MM.1S (cell line): ENCODE measurements around the gene VTN.

Experiments used
- DNase-seq: peaks from one replicate; pipeline ENCODE4 v3.0.0-alpha.2; 2015
- H2AFZ ChIP-seq: fragments of 300-600 bp; sonication (generic); 2 replicates; pipeline ENCODE4 v1.6.0; 2016; ENCODE audit warnings: antibody characterized with exemption, low read length
- H3F3A ChIP-seq: fragments of 300-600 bp; sonication (generic); 2 replicates; pipeline ENCODE4 v1.6.1; 2016; ENCODE audit warnings: mild to moderate bottlenecking, antibody characterized with exemption, low read length, moderate library complexity, mixed read lengths; ENCODE audit not compliant: insufficient read depth
- H3K27ac ChIP-seq: fragments of 300-600 bp; sonication (generic); 2 replicates; pipeline ENCODE4 v1.5.1; 2016; ENCODE audit warnings: mild to moderate bottlenecking, low read length
- H3K27me3 ChIP-seq: fragments of 300-600 bp; sonication (generic); replicated peaks from 2 replicates; pipeline ENCODE4 v1.6.0; 2016; ENCODE audit warnings: low read length; ENCODE audit not compliant: insufficient read depth
- H3K36me3 ChIP-seq: fragments of 300-600 bp; sonication (generic); replicated peaks from 2 replicates; pipeline ENCODE4 v1.6.1; 2016; ENCODE audit warnings: mild to moderate bottlenecking, low read length, mixed read lengths; ENCODE audit not compliant: insufficient read depth
- H3K4me1 ChIP-seq: fragments of 300-600 bp; sonication (generic); 2 replicates; pipeline ENCODE4 v1.6.1; 2016; ENCODE audit warnings: low read length, mixed read lengths
- H3K4me2 ChIP-seq: fragments of 300-600 bp; sonication (generic); 2 replicates; pipeline ENCODE4 v1.6.0; 2016; ENCODE audit warnings: low read depth, low read length
- H3K4me3 ChIP-seq: fragments of 300-600 bp; sonication (generic); 2 replicates; pipeline ENCODE4 v1.5.1; 2016; ENCODE audit warnings: low read length, mixed read lengths
- H3K79me2 ChIP-seq: fragments of 300-600 bp; sonication (generic); 2 replicates; pipeline ENCODE4 v1.6.1; 2016; ENCODE audit warnings: mixed run types, low read length, mixed read lengths
- H3K9ac ChIP-seq: fragments of 300-600 bp; sonication (generic); 2 replicates; pipeline ENCODE4 v1.6.1; 2016; ENCODE audit warnings: low read length, mixed read lengths
- H3K9me2 ChIP-seq: fragments of 300-600 bp; sonication (generic); replicated peaks from 2 replicates; pipeline ENCODE4 v1.6.1; 2016; ENCODE audit warnings: mild to moderate bottlenecking, low read length, mixed read lengths; ENCODE audit not compliant: insufficient read depth
- H3K9me3 ChIP-seq: fragments of 300-600 bp; sonication (generic); replicated peaks from 2 replicates; pipeline ENCODE4 v1.6.1; 2016; ENCODE audit warnings: mild to moderate bottlenecking, low read length, mixed read lengths; ENCODE audit not compliant: insufficient read depth
- H4K20me1 ChIP-seq: fragments of 300-600 bp; sonication (generic); 2 replicates; pipeline ENCODE4 v1.6.1; 2016; ENCODE audit warnings: mild to moderate bottlenecking, low read length, moderate library complexity, mixed read lengths; ENCODE audit not compliant: insufficient read depth
- CTCF ChIP-seq: fragments of 300-600 bp; sonication (generic); IDR thresholded peaks from 2 replicates; pipeline ENCODE4 v1.5.1; 2016; ENCODE audit warnings: antibody characterized with exemption, low read length, mixed read lengths
- EZH2 ChIP-seq: fragments of 300-600 bp; sonication (generic); optimal IDR thresholded peaks from 2 replicates; pipeline ENCODE3; 2017; ENCODE audit warnings: low read depth, mild to moderate bottlenecking, antibody characterized with exemption, low read length, mixed read lengths
- EZH2phosphoT487 ChIP-seq: fragments of 300-600 bp; sonication (generic); IDR thresholded peaks from 2 replicates; pipeline ENCODE4 v1.6.1; 2018; ENCODE audit warnings: antibody characterized with exemption, low read length

The VTN gene

DNA sequence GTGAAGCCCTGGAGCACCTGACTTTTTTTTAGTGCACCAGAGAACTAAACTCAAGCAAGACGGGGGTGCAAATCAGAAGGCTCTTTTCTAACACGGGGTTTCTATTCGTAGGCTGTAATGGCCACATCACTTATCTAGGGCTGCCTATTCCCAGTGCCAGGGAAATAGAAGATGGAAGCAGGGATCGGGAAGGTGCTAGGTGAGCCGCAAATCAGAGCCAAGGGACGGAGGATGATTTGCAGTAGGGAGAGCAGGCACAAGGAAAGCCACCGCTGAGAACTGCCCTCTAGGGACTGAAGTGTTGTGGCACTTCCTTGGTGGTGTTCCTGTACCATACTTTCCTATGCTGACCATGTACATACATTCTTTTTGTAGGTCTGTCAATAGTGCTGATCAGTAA lies 43.7 kb upstream of the VTN start:
- H3K9ac ChIP-seq: no peak overlapping the region
- no peak for TF ChIP-seq EZH2phosphoT487

DNA sequence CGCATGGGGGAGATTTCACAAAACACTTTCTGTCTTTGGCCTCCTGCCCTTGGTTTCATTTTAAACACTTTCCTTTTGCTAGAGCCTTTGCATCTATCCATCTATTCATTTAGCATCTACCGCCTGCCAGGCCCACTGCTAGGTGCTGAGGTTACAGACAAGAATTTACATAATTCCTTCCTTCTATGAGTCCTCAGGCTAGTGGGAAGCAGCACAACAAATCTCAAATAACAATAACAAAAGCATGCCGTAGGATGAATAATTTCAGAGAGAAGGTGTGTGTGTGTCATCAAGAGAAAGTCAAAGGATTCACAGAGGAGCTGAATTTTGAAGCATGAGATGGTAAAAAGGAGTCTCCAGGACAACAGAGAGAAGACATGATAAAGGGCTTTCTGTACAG lies 42.0 kb upstream of the VTN start:
- Histone ChIP-seq H3K79me2 (no peaks in the 10 kb centered on the region), H3K36me3 (no peaks in the 10 kb centered on the region), H3K4me1 (no peaks in the 10 kb centered on the region), H3K9ac (no peak overlapping the region), H3K4me3 (no peak overlapping the region), H4K20me1 (no peaks in the 10 kb centered on the region), H3K9me2 (no peaks in the 10 kb centered on the region), H3K9me3 (no peaks in the 10 kb centered on the region), H3F3A (no peaks in the 10 kb centered on the region), H2AFZ (no peak overlapping the region), H3K4me2 (no peak overlapping the region), H3K27me3 (no peaks in the 10 kb centered on the region), H3K27ac (no peak overlapping the region)
- no peak for TF ChIP-seq CTCF
- no peak for DNase-seq

More for the DNA sequence above, 43.7 kb upstream of the VTN start:
- no peak overlapping the region for H3K4me3 ChIP-seq
- H3K9me3 ChIP-seq: no peaks in the 10 kb centered on the region
- no peaks in the 10 kb centered on the region for H4K20me1 ChIP-seq
- H3K79me2 ChIP-seq: no peaks in the 10 kb centered on the region
- H3K27ac ChIP-seq: no peak overlapping the region
- no peaks in the 10 kb centered on the region for H3K36me3 ChIP-seq
- H3K4me2 ChIP-seq: no peak overlapping the region
- no peak for DNase-seq
- no peaks in the 10 kb centered on the region for H3K4me1 ChIP-seq
- H3F3A ChIP-seq: no peaks in the 10 kb centered on the region
- no peaks in the 10 kb centered on the region for H3K27me3 ChIP-seq
- no peak overlapping the region for H2AFZ ChIP-seq
- no peaks in the 10 kb centered on the region for H3K9me2 ChIP-seq

DNA sequence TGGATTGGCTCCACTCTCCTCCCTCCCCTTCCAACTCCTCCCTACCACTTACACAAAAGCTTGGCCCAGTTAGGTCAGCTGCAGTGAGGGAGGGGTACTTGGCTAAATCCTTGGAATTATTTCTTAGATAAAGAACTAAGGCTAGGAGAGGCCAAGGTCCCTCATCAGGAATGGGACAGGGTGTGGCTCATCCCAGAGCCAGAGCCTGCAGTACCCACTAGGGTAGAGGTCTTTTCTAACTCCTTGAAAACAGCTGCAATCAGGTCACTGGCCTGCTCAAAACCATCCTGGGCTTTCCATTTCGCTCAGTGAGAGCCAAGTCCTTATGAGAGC lies 37.8 kb upstream of the VTN start:
- no peak overlapping the region for H3K4me2 ChIP-seq

More for the DNA sequence above, 37.8 kb upstream of the VTN start:
- Histone ChIP-seq H3F3A (no peaks in the 10 kb centered on the region), H3K9me2 (no peaks in the 10 kb centered on the region), H3K4me1 (no peaks in the 10 kb centered on the region), H3K9ac (no peak overlapping the region), H2AFZ (no peak overlapping the region), H4K20me1 (no peaks in the 10 kb centered on the region), H3K9me3 (no peaks in the 10 kb centered on the region), H3K27me3 (peaks cover 5% of the 10 kb centered on the region; the same call in 1 of the 2 replicates), H3K36me3 (no peaks in the 10 kb centered on the region), H3K4me3 (no peak overlapping the region), H3K79me2 (no peaks in the 10 kb centered on the region), H3K27ac (no peak overlapping the region)
- no peak for TF ChIP-seq EZH2phosphoT487
- TF ChIP-seq EZH2: no peak
- no peak for TF ChIP-seq CTCF
- no peak for DNase-seq
